HepG2 (cell line): ENCODE data around the gene GPT2. TPM values are rescaled to one million over a fixed set of nuclear protein-coding genes. Genes with fewer than 3 reads are reported as not detected.

ENCODE experiments used
- CHCHD3 ChIP-seq: sonication (generic); formaldehyde crosslinking; IDR thresholded peaks from 2 replicates; pipeline ENCODE4 v1.8.0; 2022; ENCODE audit warnings: mild to moderate bottlenecking, missing genetic modification reagents, moderate library complexity
- CHD2 ChIP-seq: IDR thresholded peaks from 2 replicates; pipeline ENCODE4 v1.6.1; 2011; ENCODE audit warnings: low read depth, low read length, improper control_type of control experiment
- CREM ChIP-seq, 2 experiments: sonication (generic) in 1 of 2; formaldehyde crosslinking in 1 of 2; IDR thresholded peaks; 2 replicates each; pipeline versions ENCODE4 v1.4.0 to v1.6.1; 2016 to 2020; ENCODE audit warnings: antibody characterized with exemption in 1 of 2, mild to moderate bottlenecking in 1 of 2, missing genetic modification reagents in 1 of 2
- DZIP1 ChIP-seq: sonication (generic); formaldehyde crosslinking; IDR thresholded peaks from 2 replicates; pipeline ENCODE4 v1.5.0; 2020; ENCODE audit warnings: mild to moderate bottlenecking, missing genetic modification reagents
- FOXK1 ChIP-seq: sonication (generic); formaldehyde crosslinking; IDR thresholded peaks from 2 replicates; pipeline ENCODE4 v1.4.0; 2020; ENCODE audit warnings: low read depth, missing genetic modification reagents, borderline replicate concordance
- HIC2 ChIP-seq: sonication (generic); formaldehyde crosslinking; IDR thresholded peaks from 2 replicates; pipeline ENCODE4 v1.9.0; 2022; ENCODE audit warnings: low read depth, missing genetic modification reagents
- HNRNPLL ChIP-seq: fragments of 200-400 bp; formaldehyde crosslinking; IDR thresholded peaks from 2 replicates; pipeline ENCODE4 v1.6.1; 2017; ENCODE audit warnings: mild to moderate bottlenecking, low read depth, low read length; ENCODE audit not compliant: poor library complexity, severe bottlenecking
- KDM5B ChIP-seq: sonication (generic); formaldehyde crosslinking; IDR thresholded peaks from 2 replicates; pipeline ENCODE4 v1.4.0; 2020; ENCODE audit warnings: missing genetic modification reagents, mild to moderate bottlenecking, borderline replicate concordance
- MXD3 ChIP-seq: IDR thresholded peaks from 2 replicates; pipeline ENCODE4 v1.6.1; 2016; ENCODE audit warnings: mild to moderate bottlenecking, missing biosample characterization, missing genetic modification reagents
- RAD51 ChIP-seq: fragments of 450-650 bp; IDR thresholded peaks from 2 replicates; pipeline ENCODE4 v1.6.1; 2016; ENCODE audit warnings: borderline replicate concordance
- SETDB1 ChIP-seq: sonication (generic); formaldehyde crosslinking; IDR thresholded peaks from 2 replicates; pipeline ENCODE4 v1.5.1; 2020; ENCODE audit warnings: missing genetic modification reagents, mild to moderate bottlenecking, borderline replicate concordance
- SP140L ChIP-seq: sonication (generic); formaldehyde crosslinking; IDR thresholded peaks from 2 replicates; pipeline ENCODE4 v1.4.0; 2020; ENCODE audit warnings: missing genetic modification reagents, borderline replicate concordance
- SP5 ChIP-seq: IDR thresholded peaks from 2 replicates; pipeline ENCODE4 v1.6.1; 2016; ENCODE audit warnings: low read depth, borderline replicate concordance
- YEATS4 ChIP-seq: sonication (generic); formaldehyde crosslinking; IDR thresholded peaks from 2 replicates; pipeline ENCODE4 v1.4.0; 2020; ENCODE audit warnings: missing genetic modification reagents, borderline replicate concordance
- ZKSCAN1 ChIP-seq: fragments of 150-350 bp; IDR thresholded peaks from 2 replicates; pipeline ENCODE4 v1.6.1; 2014; ENCODE audit warnings: low read length
- ZNF263 ChIP-seq: sonication (generic); formaldehyde crosslinking; IDR thresholded peaks from 2 replicates; pipeline ENCODE4 v1.4.0; 2020; ENCODE audit warnings: missing genetic modification reagents
- ZNF33B ChIP-seq: sonication (generic); formaldehyde crosslinking; IDR thresholded peaks from 2 replicates; pipeline ENCODE4 v1.5.1; 2020; ENCODE audit warnings: mild to moderate bottlenecking, missing genetic modification reagents
- ZNF557 ChIP-seq: sonication (generic); formaldehyde crosslinking; IDR thresholded peaks from 2 replicates; pipeline ENCODE4 v1.4.0; 2020; ENCODE audit warnings: missing genetic modification reagents
- polyA plus RNA-seq, 8 experiments: library from polyadenylated mRNA; depleted of rRNA in 3 of 8; stranded (reverse) in 7 of 8; unstranded in 1 of 8; fragments of >200 nt; fragmentation: Illumina TruSeq in 4 of 8; extraction: Trizol in 4 of 8; gene quantifications; 2 replicates each; pipeline versions ENCODE4 v1.2.1 to v1.2.3, GENCODE V29; 2011 to 2016; ENCODE audit warnings: low read depth in 4 of 8, missing spikeins in 1 of 8, mixed read lengths in 1 of 8; ENCODE audit not compliant: insufficient read depth in 1 of 8
- total RNA-seq, 5 experiments: library from RNA; depleted of rRNA; stranded (reverse); fragments of >200 nt; fragmentation: Illumina TruSeq; extraction: Trizol; gene quantifications; 2 replicates each; pipeline ENCODE4 v1.2.3, GENCODE V29; 2016; ENCODE audit warnings: low read depth in 1 of 5
- TF ChIP-seq, protein P1 (sequence below): sonication (generic); formaldehyde crosslinking; IDR thresholded peaks from 2 replicates; pipeline ENCODE4; 2020; ENCODE audit warnings: missing genetic modification reagents, mild to moderate bottlenecking, borderline replicate concordance

GPT2 gene
- total and polyA plus RNA-seq, 2 of the 13 experiments (the other 11 are each of a cell fraction or from before 2014, with no cell fraction given): 138 to 267 TPM

DNA sequence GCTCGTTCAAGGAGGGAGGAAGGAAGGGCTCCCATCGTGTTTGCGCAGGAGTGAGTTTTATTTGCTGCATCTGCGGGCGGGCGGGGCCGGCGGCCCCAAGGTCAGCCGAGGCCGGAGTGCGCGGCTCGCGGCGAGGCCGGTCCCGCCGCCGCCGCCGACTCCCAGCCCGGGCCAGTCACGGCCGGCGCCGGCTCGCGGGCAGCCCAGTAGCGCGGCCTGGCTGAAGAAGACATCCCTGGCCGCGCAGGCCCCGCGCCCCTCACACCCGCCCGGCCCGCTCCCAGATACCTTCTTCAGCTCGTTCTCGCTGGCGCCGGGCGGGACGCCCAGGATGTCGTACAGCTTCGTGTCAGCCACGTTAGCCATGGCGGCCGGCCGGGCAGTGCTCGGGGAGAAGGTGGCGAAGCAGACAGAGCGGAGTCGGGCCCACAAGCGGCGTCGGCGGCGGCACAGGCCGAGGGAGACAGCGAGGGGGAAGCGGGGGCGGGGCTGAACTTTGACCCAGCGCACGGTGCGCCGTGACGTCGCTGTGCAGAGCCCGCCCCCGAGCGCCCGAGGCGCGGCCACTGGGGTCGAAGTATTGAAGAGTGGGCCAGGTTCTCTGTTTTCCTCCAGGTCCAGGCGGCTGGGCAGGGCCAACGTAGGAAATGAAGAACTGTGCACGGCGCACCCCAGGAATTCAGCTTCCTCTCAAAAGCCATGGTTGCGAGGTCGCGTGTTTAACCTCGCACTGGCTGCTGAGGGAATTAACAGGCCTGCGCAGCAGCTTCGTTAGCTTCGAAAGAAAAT lies 89.2 kb downstream of the GPT2 start, which contains the start of gene DNAJA2 (continued):
- TF ChIP-seq ZKSCAN1 (no peak), YEATS4 (peak; percentile 88), ZNF33B (CRISPR knock-in tag) (peak; percentile 97; the same call in 1 of the 2 replicates), SP140L (CRISPR knock-in tag) (peak; percentile 95; the same call in 1 of the 2 replicates), CHCHD3 (peak; percentile 64; the same call in 1 of the 2 replicates), HIC2 (CRISPR knock-in tag) (no peak; the same call in 1 of the 2 replicates), RAD51 (no peak), ZNF263 (CRISPR knock-in tag) (peak; percentile 75), CREM (IDR thresholded peaks at IDR 0.05) (peak; percentile 82; the same call in 1 of the 2 replicates), CREM (CRISPR knock-in tag; IDR thresholded peaks at IDR 0.05) (no peak), ZNF557 (CRISPR knock-in tag) (peak; percentile 95; the same call in 1 of the 2 replicates), MXD3 (CRISPR knock-in tag) (peak; percentile 88), SETDB1 (CRISPR knock-in tag) (no peak), DZIP1 (CRISPR knock-in tag) (no peak), FOXK1 (CRISPR knock-in tag) (peak; percentile 85), CHD2 (peak; percentile 63), HNRNPLL (peak; percentile 88), KDM5B (peak; percentile 94; the same call in 1 of the 2 replicates), SP5 (CRISPR knock-in tag) (peak; percentile 88)
- TF ChIP-seq, protein P1, sequence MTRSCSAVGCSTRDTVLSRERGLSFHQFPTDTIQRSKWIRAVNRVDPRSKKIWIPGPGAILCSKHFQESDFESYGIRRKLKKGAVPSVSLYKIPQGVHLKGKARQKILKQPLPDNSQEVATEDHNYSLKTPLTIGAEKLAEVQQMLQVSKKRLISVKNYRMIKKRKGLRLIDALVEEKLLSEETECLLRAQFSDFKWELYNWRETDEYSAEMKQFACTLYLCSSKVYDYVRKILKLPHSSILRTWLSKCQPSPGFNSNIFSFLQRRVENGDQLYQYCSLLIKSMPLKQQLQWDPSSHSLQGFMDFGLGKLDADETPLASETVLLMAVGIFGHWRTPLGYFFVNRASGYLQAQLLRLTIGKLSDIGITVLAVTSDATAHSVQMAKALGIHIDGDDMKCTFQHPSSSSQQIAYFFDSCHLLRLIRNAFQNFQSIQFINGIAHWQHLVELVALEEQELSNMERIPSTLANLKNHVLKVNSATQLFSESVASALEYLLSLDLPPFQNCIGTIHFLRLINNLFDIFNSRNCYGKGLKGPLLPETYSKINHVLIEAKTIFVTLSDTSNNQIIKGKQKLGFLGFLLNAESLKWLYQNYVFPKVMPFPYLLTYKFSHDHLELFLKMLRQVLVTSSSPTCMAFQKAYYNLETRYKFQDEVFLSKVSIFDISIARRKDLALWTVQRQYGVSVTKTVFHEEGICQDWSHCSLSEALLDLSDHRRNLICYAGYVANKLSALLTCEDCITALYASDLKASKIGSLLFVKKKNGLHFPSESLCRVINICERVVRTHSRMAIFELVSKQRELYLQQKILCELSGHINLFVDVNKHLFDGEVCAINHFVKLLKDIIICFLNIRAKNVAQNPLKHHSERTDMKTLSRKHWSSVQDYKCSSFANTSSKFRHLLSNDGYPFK: peak; percentile 82; the same call in 1 of the 2 replicates
